Memory B cell (primary cell): ENCODE measurements around the gene MS4A6A.
"Not testable (repeated sequence)": the region's sequence is repeated elsewhere in the genome, so short reads cannot be mapped to it uniquely, and the experiment has no call there.

Experiments used
- ATAC-seq: fragments of 150-1000 bp; cut with Tn5 transposase; 2 replicates; pipeline ENCODE4 v1.10.0; 2021; ENCODE audit warnings: low read depth, mild to moderate bottlenecking, moderate library complexity
- DNase-seq, 2 donors: peaks; one replicate each; pipeline ENCODE4 v3.0.0; 2022; ENCODE audit warnings: low spot score in 2 of 2
- H3K27ac Mint-ChIP-seq: one replicate; pipeline ENCODE4 v1.8.0; 2022; ENCODE audit warnings: mild to moderate bottlenecking, moderate library complexity, mixed read lengths
- H3K27me3 Mint-ChIP-seq: one replicate; pipeline ENCODE4 v1.8.0; 2022; ENCODE audit warnings: mixed read lengths
- H3K36me3 Mint-ChIP-seq: one replicate; pipeline ENCODE4 v1.8.0; 2022; ENCODE audit warnings: mild to moderate bottlenecking, mixed read lengths
- H3K4me1 Mint-ChIP-seq: one replicate; pipeline ENCODE4 v1.8.0; 2022; ENCODE audit warnings: mixed read lengths
- H3K4me3 Mint-ChIP-seq: one replicate; pipeline ENCODE4 v1.8.0; 2022; ENCODE audit warnings: mild to moderate bottlenecking, moderate library complexity, mixed read lengths
- H3K9me3 Mint-ChIP-seq: one replicate; pipeline ENCODE4 v1.8.0; 2022; ENCODE audit warnings: mixed read lengths

MS4A6A gene

GRCh38 chr11:60130496-60130895, 52.4 kb downstream of the MS4A6A start:
- Mint-ChIP-seq H3K36me3 (peaks cover 6% of the 10 kb centered on the region), H3K27me3 (peaks cover 11% of the 10 kb centered on the region), H3K27ac (no peak overlapping the region), H3K4me1 (no peaks in the 10 kb centered on the region), H3K9me3 (peaks cover 9% of the 10 kb centered on the region), H3K4me3 (no peak overlapping the region)
- ATAC-seq (no peak), DNase-seq (no peak)

DNA sequence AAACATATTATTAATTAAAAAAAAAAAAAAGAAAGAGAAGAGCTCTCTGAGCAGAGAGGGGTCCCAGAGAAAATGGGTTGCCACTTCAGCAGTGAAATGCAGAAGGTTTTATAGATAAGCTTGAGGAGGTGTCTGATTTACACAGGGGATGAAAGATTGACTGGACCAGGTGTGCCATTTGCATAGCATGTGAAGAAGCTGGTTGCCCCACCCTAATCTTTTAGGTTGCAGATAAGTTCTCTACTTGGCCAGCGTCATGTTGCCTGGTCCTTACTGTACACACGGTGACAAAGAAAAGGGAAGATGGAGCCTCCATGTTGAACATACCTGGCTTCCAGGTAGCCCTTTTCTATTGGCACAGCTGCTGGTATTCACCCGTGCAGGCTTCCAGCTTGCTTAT, 53.0 kb downstream of the MS4A6A start:
- Mint-ChIP-seq H3K27me3 (peaks cover 11% of the 10 kb centered on the region), H3K27ac (no peak overlapping the region), H3K4me3 (no peak overlapping the region), H3K4me1 (no peaks in the 10 kb centered on the region), H3K9me3 (peaks cover 9% of the 10 kb centered on the region), H3K36me3 (peaks cover 6% of the 10 kb centered on the region)
- DNase-seq (no peak), ATAC-seq (no peak)

- not testable (repeated sequence) for H3K4me1 Mint-ChIP-seq, H3K36me3 Mint-ChIP-seq, DNase-seq, H3K4me3 Mint-ChIP-seq, ATAC-seq, H3K9me3 Mint-ChIP-seq, H3K27ac Mint-ChIP-seq, H3K27me3 Mint-ChIP-seq
Observed at GRCh38 chr11:60128866-60129265, 54.0 kb downstream of the MS4A6A start.

- ATAC-seq (no peak), DNase-seq (no peak)
- peaks cover 3% of the 10 kb centered on the region for H3K9me3 Mint-ChIP-seq
- H3K36me3 Mint-ChIP-seq: peaks cover 3% of the 10 kb centered on the region
- H3K4me3 Mint-ChIP-seq: no peak overlapping the region
- no peak overlapping the region for H3K27ac Mint-ChIP-seq
- peaks cover 8% of the 10 kb centered on the region for H3K27me3 Mint-ChIP-seq
- no peaks in the 10 kb centered on the region for H3K4me1 Mint-ChIP-seq
Observed at GRCh38 chr11:60128376-60128775, 54.5 kb downstream of the MS4A6A start.

DNA sequence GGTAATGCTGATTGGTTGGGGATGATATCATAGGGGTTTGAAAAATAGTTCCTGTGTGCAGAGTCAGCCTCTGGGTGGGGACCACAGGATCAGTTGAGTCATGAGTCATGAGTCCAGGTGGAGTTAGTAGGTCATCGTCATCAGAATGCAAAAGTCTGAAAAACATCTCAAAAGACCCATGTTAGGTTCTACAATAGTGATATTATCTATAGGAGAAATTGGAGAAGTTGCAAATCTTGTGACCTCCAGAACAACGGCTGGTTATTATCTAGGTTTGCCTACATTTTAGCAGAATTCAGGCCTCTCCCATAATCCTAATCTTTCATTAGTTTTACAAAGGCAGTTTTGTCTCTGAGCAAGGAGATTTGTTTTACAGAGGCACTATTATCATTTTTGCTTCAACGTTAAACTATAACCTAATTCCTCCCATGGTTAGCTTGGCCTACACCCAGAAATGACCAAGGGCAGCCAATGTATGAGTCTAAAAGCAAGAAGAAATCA, 55.5 kb downstream of the MS4A6A start:
- Mint-ChIP-seq H3K4me1 (no peaks in the 10 kb centered on the region), H3K4me3 (no peak overlapping the region), H3K36me3 (no peaks in the 10 kb centered on the region), H3K27me3 (peaks cover 8% of the 10 kb centered on the region), H3K27ac (no peak overlapping the region), H3K9me3 (no peaks in the 10 kb centered on the region)
- DNase-seq (no peak), ATAC-seq (no peak)

GRCh38 chr11:60125956-60126585, 56.8 kb downstream of the MS4A6A start:
- H3K4me1 Mint-ChIP-seq: no peaks in the 10 kb centered on the region
- no peak for ATAC-seq
- no peaks in the 10 kb centered on the region for H3K9me3 Mint-ChIP-seq

GRCh38 chr11:60124802-60125432, 58.0 kb downstream of the MS4A6A start:
- DNase-seq (no peak), ATAC-seq (no peak)
- Mint-ChIP-seq H3K36me3 (no peaks in the 10 kb centered on the region), H3K9me3 (peaks cover 3% of the 10 kb centered on the region), H3K4me3 (no peak overlapping the region), H3K27me3 (peaks cover 11% of the 10 kb centered on the region), H3K27ac (no peak overlapping the region), H3K4me1 (no peaks in the 10 kb centered on the region)

More at GRCh38 chr11:60125956-60126585, 56.8 kb downstream of the MS4A6A start:
- DNase-seq: no peak
- no peaks in the 10 kb centered on the region for H3K36me3 Mint-ChIP-seq
- H3K27me3 Mint-ChIP-seq: peaks cover 7% of the 10 kb centered on the region
- no peak overlapping the region for H3K4me3 Mint-ChIP-seq
- no peak overlapping the region for H3K27ac Mint-ChIP-seq
